Measurements from ENCODE around the gene TCF4.

GRCh38 chr18:55289775-55290174 is 298.2 kb downstream of the TCF4 start:
- TF ChIP-seq CTCF (IDR thresholded peaks at IDR 0.05 in 2 of 3, conservative IDR thresholded peaks at IDR 0.05 in 1 of 3; ENCODE audit: borderline replicate concordance in 1 of 3, insufficient read depth in 1 of 3, low read depth in 2 of 3, low read length in 2 of 3) (no peak), POLR2AphosphoS5 (IDR thresholded peaks at IDR 0.05; ENCODE audit: low read depth, low read length) (no peak), ATF3 (IDR thresholded peaks at IDR 0.05) (no peak), EZH2 (IDR thresholded peaks at IDR 0.05) (no peak), ZNF274 (IDR thresholded peaks at IDR 0.05; ENCODE audit: low read depth, low read length) (no peak), ZFX (IDR thresholded peaks at IDR 0.05) (no peak), EZH2phosphoT487 (IDR thresholded peaks at IDR 0.05; ENCODE audit: borderline replicate concordance) (no peak), CEBPB (IDR thresholded peaks at IDR 0.05; ENCODE audit: low read depth) (no peak)
